H9 (cell line): Measurements from ENCODE around the gene BTD. TPM values are rescaled to one million over a fixed set of nuclear protein-coding genes. Genes with fewer than 3 reads are reported as not detected.

Source experiments
- DNase-seq: peaks from one replicate; pipeline ENCODE4 v3.0.0-alpha.2; 2017
- H2AFZ ChIP-seq: one replicate; pipeline ENCODE4 v1.6.1; 2013; ENCODE audit warnings: mild to moderate bottlenecking, low read length, control low read depth, moderate library complexity
- H2AK5ac ChIP-seq: 2 replicates; pipeline ENCODE4 v1.6.1; 2013; ENCODE audit warnings: low read length, control low read depth, mixed read lengths; ENCODE audit not compliant: insufficient read length
- H2BK120ac ChIP-seq: one replicate; pipeline ENCODE4 v1.6.1; 2013; ENCODE audit warnings: low read depth, mild to moderate bottlenecking, low read length, control low read depth, inconsistent platforms; ENCODE audit not compliant: poor library complexity, severe bottlenecking
- H2BK12ac ChIP-seq: 2 replicates; pipeline ENCODE4 v1.6.1; 2013; ENCODE audit warnings: low read length, control low read depth, mixed read lengths, low read depth; ENCODE audit not compliant: insufficient read length
- H2BK15ac ChIP-seq: 2 replicates; pipeline ENCODE4 v1.6.1; 2013; ENCODE audit warnings: low read depth, low read length, control low read depth
- H2BK20ac ChIP-seq: one replicate; pipeline ENCODE4 v1.6.1; 2013; ENCODE audit warnings: low read depth, mild to moderate bottlenecking, low read length, control low read depth, inconsistent platforms; ENCODE audit not compliant: poor library complexity, severe bottlenecking
- H2BK5ac ChIP-seq: 2 replicates; pipeline ENCODE4 v1.6.1; 2013; ENCODE audit warnings: low read length, control low read depth, mixed read lengths; ENCODE audit not compliant: insufficient read length
- H3K14ac ChIP-seq: 2 replicates; pipeline ENCODE4 v1.6.1; 2013; ENCODE audit warnings: low read length, control low read depth; ENCODE audit not compliant: insufficient read depth
- H3K18ac ChIP-seq: 2 replicates; pipeline ENCODE4 v1.6.1; 2013; ENCODE audit warnings: low read depth, mild to moderate bottlenecking, mixed read lengths, low read length, control low read depth; ENCODE audit not compliant: insufficient read length
- H3K23ac ChIP-seq: 2 replicates; pipeline ENCODE4 v1.6.1; 2013; ENCODE audit warnings: low read length, control low read depth, mixed read lengths, low read depth; ENCODE audit not compliant: insufficient read length
- H3K23me2 ChIP-seq: 2 replicates; pipeline ENCODE4 v1.6.1; 2013; ENCODE audit warnings: low read depth, mild to moderate bottlenecking, mixed read lengths, low read length, control low read depth; ENCODE audit not compliant: insufficient read length, poor library complexity, severe bottlenecking
- H3K27ac ChIP-seq: 2 replicates; pipeline ENCODE4 v1.5.1; 2013; ENCODE audit warnings: low read length, control low read depth, mixed read lengths, low read depth; ENCODE audit not compliant: insufficient read length
- H3K27me3 ChIP-seq: 2 replicates; pipeline ENCODE4 v1.6.1; 2013; ENCODE audit warnings: low read length, control low read depth, inconsistent platforms; ENCODE audit not compliant: insufficient read depth
- H3K4ac ChIP-seq: 2 replicates; pipeline ENCODE4 v1.6.1; 2013; ENCODE audit warnings: low read depth, mild to moderate bottlenecking, control low read depth, inconsistent platforms, low read length, moderate library complexity
- H3K4me1 ChIP-seq: 2 replicates; pipeline ENCODE4 v1.6.1; 2013; ENCODE audit warnings: low read length, control low read depth, inconsistent platforms; ENCODE audit not compliant: insufficient read depth
- H3K4me2 ChIP-seq: 2 replicates; pipeline ENCODE4 v1.6.1; 2013; ENCODE audit warnings: low read length, control low read depth, mixed read lengths; ENCODE audit not compliant: insufficient read length, insufficient read depth
- H3K56ac ChIP-seq: 2 replicates; pipeline ENCODE4 v1.6.1; 2013; ENCODE audit warnings: low read depth, mild to moderate bottlenecking, mixed read lengths, low read length, control low read depth; ENCODE audit not compliant: insufficient read length
- H3K79me1 ChIP-seq: 2 replicates; pipeline ENCODE4 v1.6.1; 2013; ENCODE audit warnings: low read depth, mild to moderate bottlenecking, moderate library complexity, low read length, control low read depth, inconsistent platforms; ENCODE audit not compliant: insufficient read depth, poor library complexity, severe bottlenecking
- H3K79me2 ChIP-seq: 2 replicates; pipeline ENCODE4 v1.6.1; 2013; ENCODE audit warnings: low read length, control low read depth, inconsistent platforms; ENCODE audit not compliant: insufficient read depth
- H3K9ac ChIP-seq: 2 replicates; pipeline ENCODE4 v1.6.1; 2013; ENCODE audit warnings: low read length, control low read depth, mixed read lengths; ENCODE audit not compliant: insufficient read length; ENCODE audit errors: extremely low read depth
- H3K9me3 ChIP-seq: one replicate; pipeline ENCODE4 v1.6.1; 2013; ENCODE audit warnings: low read depth, low read length, inconsistent platforms; ENCODE audit not compliant: control insufficient read depth
- H3T11ph ChIP-seq: one replicate; pipeline ENCODE4 v1.6.1; 2013; ENCODE audit warnings: mild to moderate bottlenecking, low read length, control low read depth, inconsistent platforms
- H4K20me1 ChIP-seq: one replicate; pipeline ENCODE4 v1.6.1; 2013; ENCODE audit not compliant: control insufficient read depth, insufficient read length, insufficient read depth
- H4K5ac ChIP-seq: 2 replicates; pipeline ENCODE4 v1.6.1; 2013; ENCODE audit warnings: low read depth, mild to moderate bottlenecking, mixed read lengths, low read length, control low read depth; ENCODE audit not compliant: insufficient read length
- H4K8ac ChIP-seq: replicated peaks from 2 replicates; pipeline ENCODE4 v1.6.1; 2013; ENCODE audit warnings: low read length, control low read depth, mixed read lengths, low read depth; ENCODE audit not compliant: insufficient read length
- H4K91ac ChIP-seq: 2 replicates; pipeline ENCODE4 v1.6.1; 2013; ENCODE audit warnings: low read depth, mild to moderate bottlenecking, moderate library complexity, mixed read lengths, low read length, control low read depth; ENCODE audit not compliant: insufficient read length
- H3K27ac Mint-ChIP-seq, 3 experiments: 2 replicates in 2 of 3; 3 replicates in 1 of 3; pipeline ENCODE4 v1.8.0; 2020 to 2021; ENCODE audit warnings: mixed read lengths in 3 of 3, mild to moderate bottlenecking in 1 of 3, moderate library complexity in 1 of 3
- H3K27me3 Mint-ChIP-seq: 2 replicates; pipeline ENCODE4 v1.8.0; 2021; ENCODE audit warnings: low read depth, mild to moderate bottlenecking, moderate library complexity, mixed read lengths
- H3K36me3 Mint-ChIP-seq, 3 experiments: 2 replicates in 2 of 3; 3 replicates in 1 of 3; pipeline ENCODE4 v1.8.0; 2020 to 2021; ENCODE audit warnings: low read depth in 3 of 3, mixed read lengths in 3 of 3; ENCODE audit not compliant: insufficient read depth in 1 of 3
- H3K4me1 Mint-ChIP-seq, 2 experiments: 2 replicates each; pipeline ENCODE4 v1.8.0; 2020; ENCODE audit warnings: mixed read lengths in 2 of 2
- H3K4me3 Mint-ChIP-seq, 2 experiments: 2 replicates in 1 of 2; 3 replicates in 1 of 2; pipeline ENCODE4 v1.8.0; 2020 to 2021; ENCODE audit warnings: mild to moderate bottlenecking in 2 of 2, mixed read lengths in 2 of 2, moderate library complexity in 1 of 2
- H3K9me3 Mint-ChIP-seq, 2 experiments: 2 replicates in 1 of 2; 3 replicates in 1 of 2; pipeline ENCODE4 v1.8.0; 2020; ENCODE audit warnings: mild to moderate bottlenecking in 2 of 2, mixed read lengths in 2 of 2, moderate library complexity in 1 of 2
- CTCF ChIP-seq: fragments of 200-600 bp; sonication (generic); conservative IDR thresholded peaks from 3 replicates; pipeline ENCODE4 v1.8.0; 2021; ENCODE audit warnings: antibody characterized with exemption, mild to moderate bottlenecking
- WGBS: extraction: QIAGEN DNeasy Blood & Tissue Kit; methylation state at CpG from one replicate; pipeline ENCODE4 v1.1.7; 2013; ENCODE audit warnings: missing lambda C conversion rate, low lambda C conversion rate, mixed read lengths; ENCODE audit not compliant: insufficient read length; ENCODE audit errors: extremely low coverage; 5-methylcytosine and 5-hydroxymethylcytosine counted together
- total RNA-seq: library from RNA; stranded (reverse); gene quantifications from 2 replicates; pipeline ENCODE4 v1.2.1, GENCODE V29; 2021

BTD gene
- total RNA-seq, 1 experiment from 2014 or later, result 21.5 TPM

GRCh38 chr3:15591928-15592327 is 9.6 kb upstream of the BTD start:
- no peaks in the 10 kb centered on the region for H4K20me1 ChIP-seq
- 98% methylated on average over 7 of the region's 21 CpGs for WGBS

More at GRCh38 chr3:15591928-15592327, 9.6 kb upstream of the BTD start:
- H3K36me3 Mint-ChIP-seq, result peaks cover 2 to 41% (median 40%) of the 10 kb centered on the region in 3 experiments; a peak in 6 of 7 replicates
- H3K4ac ChIP-seq, result no peak overlapping the region
- H4K8ac ChIP-seq, result no peak overlapping the region
- H3K27ac Mint-ChIP-seq, result no peak overlapping the region
- no peak overlapping the region for H3T11ph ChIP-seq
- H3K9ac ChIP-seq, result no peak overlapping the region
- no peak overlapping the region for H3K23ac ChIP-seq
- H3K9me3 Mint-ChIP-seq, result no peaks in the 10 kb centered on the region
- H3K14ac ChIP-seq, result no peak overlapping the region
- H3K56ac ChIP-seq, result no peak overlapping the region
- H3K79me1 ChIP-seq, result no peaks in the 10 kb centered on the region
- no peak overlapping the region for H2BK20ac ChIP-seq
- H3K4me2 ChIP-seq, result no peak overlapping the region
- no peak overlapping the region for H4K5ac ChIP-seq
- H3K4me1 Mint-ChIP-seq, result no peaks in the 10 kb centered on the region
- no peaks in the 10 kb centered on the region for H3K9me3 ChIP-seq
- no peaks in the 10 kb centered on the region for H3K27me3 ChIP-seq
- no peaks in the 10 kb centered on the region for H3K79me2 ChIP-seq
- H2BK12ac ChIP-seq, result no peak overlapping the region
- DNase-seq, result no peak
- no peaks in the 10 kb centered on the region for H3K27me3 Mint-ChIP-seq
- no peak overlapping the region for H3K18ac ChIP-seq
- H2AK5ac ChIP-seq, result no peak overlapping the region
- H2BK120ac ChIP-seq, result no peak overlapping the region
- no peak overlapping the region for H3K4me3 Mint-ChIP-seq
- no peaks in the 10 kb centered on the region for H3K4me1 ChIP-seq
- H2BK5ac ChIP-seq, result no peak overlapping the region
- no peak overlapping the region for H4K91ac ChIP-seq
- no peak overlapping the region for H3K27ac ChIP-seq
- no peak for TF ChIP-seq CTCF
- no peak overlapping the region for H2BK15ac ChIP-seq
- H3K23me2 ChIP-seq, result no peaks in the 10 kb centered on the region
- no peak overlapping the region for H2AFZ ChIP-seq
